Epidermal melanocyte (primary cell): ENCODE results near the gene SYNE1.
"Not testable (repeated sequence)": the region's sequence is repeated elsewhere in the genome, so short reads cannot be mapped to it uniquely, and the experiment has no call there.

Source experiments
- DNase-seq: peaks from one replicate; pipeline ENCODE4 v3.0.0; 2011; ENCODE audit warnings: low spot score; ENCODE audit not compliant: insufficient read length

Gene SYNE1

GRCh38 chr6:152435816-152436215, 201.3 kb downstream of the SYNE1 start:
- DNase-seq: no peak

GRCh38 chr6:152432758-152433157, 204.4 kb downstream of the SYNE1 start:
- DNase-seq: no peak

GRCh38 chr6:152428126-152428525, 209.0 kb downstream of the SYNE1 start:
- no peak for DNase-seq

GRCh38 chr6:152426276-152426675, 210.9 kb downstream of the SYNE1 start:
- DNase-seq: no peak

- no peak for DNase-seq
Measured at GRCh38 chr6:152423216-152424103, 213.7 kb downstream of the SYNE1 start.

- not testable (repeated sequence) for DNase-seq
Measured at GRCh38 chr6:152421496-152421895, 215.7 kb downstream of the SYNE1 start.

GRCh38 chr6:152420696-152421095, 216.5 kb downstream of the SYNE1 start:
- no peak for DNase-seq

- no peak for DNase-seq
Measured at GRCh38 chr6:152418551-152418950, 218.6 kb downstream of the SYNE1 start.

- no peak for DNase-seq
Measured at GRCh38 chr6:152416652-152417051, 220.5 kb downstream of the SYNE1 start.

- DNase-seq: no peak
Measured at GRCh38 chr6:152404936-152405595, 232.1 kb downstream of the SYNE1 start.

GRCh38 chr6:152404086-152404857, 232.9 kb downstream of the SYNE1 start:
- no peak for DNase-seq

- DNase-seq: no peak
Measured at GRCh38 chr6:152402791-152403190, 234.4 kb downstream of the SYNE1 start.

GRCh38 chr6:152401978-152402377, 235.2 kb downstream of the SYNE1 start:
- peak; percentile 30 for DNase-seq

- DNase-seq: no peak
Measured at GRCh38 chr6:152399399-152399798, 237.8 kb downstream of the SYNE1 start.

- no peak for DNase-seq
Measured at GRCh38 chr6:152398993-152399392, 238.2 kb downstream of the SYNE1 start.

- no peak for DNase-seq
Measured at GRCh38 chr6:152398316-152398715, 238.8 kb downstream of the SYNE1 start.

GRCh38 chr6:152394303-152394702, 242.9 kb downstream of the SYNE1 start:
- no peak for DNase-seq

GRCh38 chr6:152391179-152391880, 245.8 kb downstream of the SYNE1 start:
- no peak for DNase-seq

GRCh38 chr6:152387091-152387490, 250.1 kb downstream of the SYNE1 start:
- DNase-seq: no peak

- no peak for DNase-seq
Measured at GRCh38 chr6:152386131-152386530, 251.0 kb downstream of the SYNE1 start.
